ENCODE results near the gene MAPKAPK3.
A peak's percentile ranks its signal among the peaks of the same experiment; 100 is the strongest.

MAPKAPK3 gene

DNA sequence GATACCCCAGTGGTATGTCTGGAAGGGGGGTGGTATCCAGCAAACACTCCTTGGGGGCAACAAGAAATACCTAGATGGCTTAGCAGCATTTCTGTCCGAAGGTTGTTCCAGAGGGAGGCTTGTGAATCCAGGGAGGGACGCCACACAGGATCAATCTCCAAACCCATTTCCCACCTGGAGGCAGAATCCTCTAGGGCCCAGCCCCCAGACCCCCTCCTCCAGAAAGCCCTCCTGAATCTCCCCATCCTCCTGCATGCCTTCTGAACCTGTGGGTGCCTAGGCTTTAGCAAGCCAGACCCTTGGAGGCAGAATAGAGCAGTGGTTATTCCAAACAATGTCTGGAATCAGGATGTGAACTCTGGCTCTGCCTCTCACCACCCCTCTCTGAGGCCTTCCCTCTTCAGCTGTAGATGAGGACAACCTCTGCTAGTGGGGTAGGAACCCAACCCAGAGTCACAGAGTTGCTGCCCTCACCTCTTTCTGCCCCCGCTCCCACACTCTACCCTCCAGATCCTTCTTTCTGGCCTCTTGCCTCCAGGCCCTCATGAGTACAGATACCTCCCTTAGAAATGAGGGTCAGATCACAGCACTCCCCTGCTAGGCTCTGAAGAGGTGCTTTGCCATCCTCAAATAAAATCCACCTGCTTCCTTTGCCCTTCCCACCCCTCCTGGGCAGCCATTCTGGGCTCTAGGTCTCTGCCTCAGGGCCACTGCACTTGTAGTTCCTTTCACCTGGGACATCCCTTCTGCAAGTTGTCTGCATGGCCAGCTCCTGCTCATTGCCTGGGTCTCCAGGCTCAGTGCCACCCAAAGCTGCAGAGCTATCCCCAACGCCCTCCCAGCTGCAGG, 13.5 kb upstream of the MAPKAPK3 start:
- 93% methylated on average over 2 of the region's 4 CpGs for WGBS (ENCODE audit: insufficient coverage)
- ChIA-PET POLR2A (no interaction called here), CTCF (interaction anchor here (1.1 to 40.1 kb wide), 5 partner anchors 9 to 49 kb away, joined by 3 to 799 read pairs (median 81); partner anchors contain the start of genes C3orf18, CISH and HEMK1)
- H3K9me3 ChIP-seq (ENCODE audit: control extremely low read depth in 1 of 5, control insufficient read depth in 4 of 5, insufficient read depth in 2 of 5, low read depth in 1 of 5, low read length in 4 of 5): no peaks in the 10 kb centered on the region
- peaks cover 2 to 66% (median 35%) of the 10 kb centered on the region in 4 experiments for H3K36me3 ChIP-seq (ENCODE audit: control insufficient read depth in 4 of 4, insufficient read depth in 4 of 4, low read length in 3 of 4)
- H3K4me1 ChIP-seq (ENCODE audit: control extremely low read depth in 1 of 4, control insufficient read depth in 4 of 4, insufficient read depth in 4 of 4, low read length in 3 of 4): peaks cover 9 to 100% (median 97%) of the 10 kb centered on the region in 4 experiments
- peak overlapping the region; percentile 29 to 92 for H3K27ac ChIP-seq (ENCODE audit: insufficient read depth in 1 of 2, low read depth in 1 of 2, low read length in 2 of 2, poor library complexity in 1 of 2, severe bottlenecking in 2 of 2)
- no peaks in the 10 kb centered on the region for H3K27me3 ChIP-seq (replicated peaks in 2 of 5; ENCODE audit: control insufficient read depth in 4 of 5, insufficient read depth in 5 of 5, low read length in 4 of 5)
- DNase-seq: no peak
- H3K4me3 ChIP-seq (ENCODE audit: control insufficient read depth in 1 of 7, extremely low read depth in 1 of 7, insufficient read depth in 4 of 7, low read depth in 2 of 7, low read length in 6 of 7): peak overlapping the region in 2 of 7 experiments; percentile 1 to 14

- no peaks in the 10 kb centered on the region for H3K27me3 ChIP-seq (replicated peaks in 2 of 5; ENCODE audit: control insufficient read depth in 4 of 5, insufficient read depth in 5 of 5, low read length in 4 of 5)
- H3K4me1 ChIP-seq (ENCODE audit: control extremely low read depth in 1 of 4, control insufficient read depth in 4 of 4, insufficient read depth in 4 of 4, low read length in 3 of 4): peaks cover 13 to 100% (median 100%) of the 10 kb centered on the region in 4 experiments
- peak overlapping the region in 1 of 7 experiments; percentile 14 for H3K4me3 ChIP-seq (ENCODE audit: control insufficient read depth in 1 of 7, extremely low read depth in 1 of 7, insufficient read depth in 4 of 7, low read depth in 2 of 7, low read length in 6 of 7)
- 90% methylated on average over 5 of the region's 5 CpGs for WGBS (ENCODE audit: insufficient coverage)
- POLR2A ChIA-PET: interaction anchor here (1.1 to 1.2 kb wide), 3 partner anchors 13 to 35 kb away, joined by 3 to 7 read pairs (median 3); partner anchors contain the start of gene HEMK1
- no peak for DNase-seq
- no peaks in the 10 kb centered on the region for H3K9me3 ChIP-seq (ENCODE audit: control extremely low read depth in 1 of 5, control insufficient read depth in 4 of 5, insufficient read depth in 2 of 5, low read depth in 1 of 5, low read length in 4 of 5)
- CTCF ChIA-PET: interaction anchor here (3.3 to 40.1 kb wide), 3 partner anchors 11 to 33 kb away, joined by 20 to 799 read pairs (median 449); partner anchors contain the start of genes C3orf18 and HEMK1
- peaks cover 2 to 72% (median 35%) of the 10 kb centered on the region in 4 experiments for H3K36me3 ChIP-seq (ENCODE audit: control insufficient read depth in 4 of 4, insufficient read depth in 4 of 4, low read length in 3 of 4)
- H3K27ac ChIP-seq (ENCODE audit: insufficient read depth in 1 of 2, low read depth in 1 of 2, low read length in 2 of 2, poor library complexity in 1 of 2, severe bottlenecking in 2 of 2): peak overlapping the region; percentile 17 to 92
Measured at GRCh38 chr3:50604110-50604621, 12.8 kb upstream of the MAPKAPK3 start.

DNA sequence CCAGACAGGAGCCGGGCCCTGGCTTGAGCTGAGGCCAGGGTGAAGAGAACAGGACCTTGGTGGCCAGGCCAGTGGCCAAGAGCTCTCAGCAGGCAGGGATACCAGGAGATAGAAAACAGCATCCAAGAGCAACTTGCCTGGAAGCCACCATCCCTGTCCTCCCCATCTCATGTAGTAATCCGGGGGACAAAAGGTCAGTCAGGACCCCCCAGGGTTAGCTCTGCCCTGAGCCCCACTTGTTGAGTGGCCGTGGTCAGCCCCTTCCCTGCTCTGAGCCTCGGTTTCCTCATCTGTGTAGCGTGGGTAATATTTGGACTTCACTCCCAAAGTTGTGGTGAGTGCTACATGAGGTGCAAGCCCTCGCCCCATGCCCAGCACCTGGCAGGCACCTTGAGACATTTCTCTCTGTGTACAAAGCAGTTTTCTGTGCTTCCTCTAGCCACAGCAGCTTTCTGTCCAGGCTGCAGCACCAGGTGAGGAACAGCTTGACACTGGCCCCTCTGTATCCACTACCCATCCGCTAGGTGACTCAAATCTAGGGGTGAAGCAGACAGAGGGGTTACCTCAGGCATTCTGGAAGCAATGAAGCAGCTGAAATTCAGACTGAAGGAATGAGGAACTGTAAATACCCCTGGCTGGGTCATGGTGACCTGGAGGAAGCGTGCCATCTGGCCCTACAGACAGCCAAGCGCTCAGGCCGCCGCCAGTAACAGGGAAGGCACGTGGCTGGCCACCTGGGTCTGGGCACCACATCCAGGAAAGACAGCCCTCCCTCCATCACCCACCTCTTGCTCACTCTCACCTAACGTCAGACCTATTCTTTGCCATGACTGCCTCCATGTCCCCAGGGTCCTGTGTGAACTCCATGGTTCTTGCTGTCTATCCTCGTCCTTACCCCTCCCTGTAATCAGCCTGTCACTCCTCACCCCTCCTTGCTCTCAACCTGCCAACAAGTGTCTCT, 12.0 kb upstream of the MAPKAPK3 start:
- ChIA-PET POLR2A (interaction anchor here (1.1 to 1.4 kb wide), 5 partner anchors 8 to 780 kb away, joined by 3 to 7 read pairs (median 3); partner anchors contain the start of genes HEMK1 and MANF), CTCF (interaction anchor here (0.9 to 40.1 kb wide), 4 partner anchors 11 to 34 kb away, joined by 4 to 799 read pairs (median 234); partner anchors contain the start of genes C3orf18 and HEMK1)
- Histone ChIP-seq H3K9me3 (ENCODE audit: control extremely low read depth in 1 of 5, control insufficient read depth in 4 of 5, insufficient read depth in 2 of 5, low read depth in 1 of 5, low read length in 4 of 5) (no peaks in the 10 kb centered on the region), H3K36me3 (ENCODE audit: control insufficient read depth in 4 of 4, insufficient read depth in 4 of 4, low read length in 3 of 4) (peaks cover 2 to 80% (median 38%) of the 10 kb centered on the region in 4 experiments), H3K27ac (ENCODE audit: insufficient read depth in 1 of 2, low read depth in 1 of 2, low read length in 2 of 2, poor library complexity in 1 of 2, severe bottlenecking in 2 of 2) (peak overlapping the region; percentile 34 to 92), H3K4me1 (ENCODE audit: control extremely low read depth in 1 of 4, control insufficient read depth in 4 of 4, insufficient read depth in 4 of 4, low read length in 3 of 4) (peaks cover 19 to 100% (median 100%) of the 10 kb centered on the region in 4 experiments), H3K4me3 (ENCODE audit: control insufficient read depth in 1 of 7, extremely low read depth in 1 of 7, insufficient read depth in 4 of 7, low read depth in 2 of 7, low read length in 6 of 7) (peak overlapping the region in 2 of 7 experiments; percentile 23 to 44), H3K27me3 (replicated peaks in 2 of 5; ENCODE audit: control insufficient read depth in 4 of 5, insufficient read depth in 5 of 5, low read length in 4 of 5) (no peaks in the 10 kb centered on the region)
- WGBS (ENCODE audit: insufficient coverage): 65% methylated on average over 8 of the region's 14 CpGs
- DNase-seq: peak in 2 of 3 donors; percentile 83 to 87

DNA sequence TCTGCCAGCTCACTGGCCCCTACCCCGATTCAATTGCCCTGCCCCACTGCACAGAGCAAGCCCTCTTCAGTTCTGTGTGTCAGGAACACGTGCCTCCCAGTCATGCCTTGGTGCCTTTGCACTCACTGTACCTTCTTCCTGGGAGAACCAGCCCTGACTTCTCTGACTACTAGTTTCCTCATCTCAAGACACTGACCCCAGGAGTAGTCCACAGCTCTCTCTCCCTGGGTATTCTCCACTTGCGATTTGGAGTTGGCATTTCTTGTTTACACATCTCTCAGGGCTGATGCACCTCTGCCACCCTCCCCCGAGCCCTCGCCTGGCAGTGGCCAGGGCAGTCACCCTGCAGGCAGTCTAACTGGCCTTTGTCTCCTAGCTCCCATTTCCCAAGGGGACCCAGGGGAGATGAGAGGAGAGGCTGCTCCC, 11.0 kb upstream of the MAPKAPK3 start:
- H3K36me3 ChIP-seq (ENCODE audit: control insufficient read depth in 4 of 4, insufficient read depth in 4 of 4, low read length in 3 of 4): peaks cover 2 to 90% (median 38%) of the 10 kb centered on the region in 4 experiments
- POLR2A ChIA-PET: interaction anchor here (1.1 to 1.4 kb wide), 2 partner anchors 9 to 779 kb away, joined by 3 to 6 read pairs; partner anchors contain the start of gene MANF
- peak overlapping the region; percentile 34 to 92 for H3K27ac ChIP-seq (ENCODE audit: insufficient read depth in 1 of 2, low read depth in 1 of 2, low read length in 2 of 2, poor library complexity in 1 of 2, severe bottlenecking in 2 of 2)

DNA sequence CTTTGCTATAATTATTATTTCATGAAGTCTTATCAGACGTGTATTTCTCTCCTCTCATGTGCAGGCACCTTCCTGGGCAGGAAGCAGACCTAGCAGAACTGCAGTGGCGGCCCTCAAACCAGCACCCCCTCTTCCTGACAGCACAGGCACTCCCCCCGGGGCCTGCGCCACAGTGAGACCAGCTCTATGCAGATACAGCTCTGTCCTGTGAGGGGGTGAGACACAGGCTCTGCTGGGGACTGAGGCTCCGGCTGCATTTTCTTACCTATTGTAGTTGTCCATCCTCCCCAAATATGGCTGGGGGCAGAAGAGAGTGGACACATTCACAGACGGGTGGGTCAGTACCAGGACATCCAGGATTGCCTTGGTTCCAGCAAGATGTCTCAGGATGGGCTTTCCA, 10.4 kb upstream of the MAPKAPK3 start:
- POLR2A ChIA-PET: interaction anchor here (1.1 to 1.4 kb wide), 2 partner anchors 10 to 779 kb away, joined by 3 to 6 read pairs; partner anchors contain the start of gene MANF
- Histone ChIP-seq H3K4me1 (ENCODE audit: control extremely low read depth in 1 of 4, control insufficient read depth in 4 of 4, insufficient read depth in 4 of 4, low read length in 3 of 4) (peaks cover 26 to 98% (median 95%) of the 10 kb centered on the region in 4 experiments), H3K4me3 (ENCODE audit: control insufficient read depth in 1 of 7, extremely low read depth in 1 of 7, insufficient read depth in 4 of 7, low read depth in 2 of 7, low read length in 6 of 7) (peak overlapping the region in 5 of 7 experiments; percentile 8 to 90 (median 48)), H3K9me3 (ENCODE audit: control extremely low read depth in 1 of 5, control insufficient read depth in 4 of 5, insufficient read depth in 2 of 5, low read depth in 1 of 5, low read length in 4 of 5) (no peaks in the 10 kb centered on the region), H3K27me3 (replicated peaks in 2 of 5; ENCODE audit: control insufficient read depth in 4 of 5, insufficient read depth in 5 of 5, low read length in 4 of 5) (no peaks in the 10 kb centered on the region), H3K36me3 (ENCODE audit: control insufficient read depth in 4 of 4, insufficient read depth in 4 of 4, low read length in 3 of 4) (peaks cover 2 to 90% (median 38%) of the 10 kb centered on the region in 4 experiments), H3K27ac (ENCODE audit: insufficient read depth in 1 of 2, low read depth in 1 of 2, low read length in 2 of 2, poor library complexity in 1 of 2, severe bottlenecking in 2 of 2) (peak overlapping the region; percentile 59 to 92)
- CTCF ChIA-PET: interaction anchor here (2.1 to 40.1 kb wide), 4 partner anchors 9 to 35 kb away, joined by 7 to 799 read pairs (median 234); partner anchors contain the start of genes C3orf18 and HEMK1
- WGBS (ENCODE audit: insufficient coverage): 2% methylated on average over 6 of the region's 6 CpGs
- DNase-seq: peak in 2 of 3 donors; percentile 53 to 60

More for the DNA sequence above, 11.0 kb upstream of the MAPKAPK3 start:
- Histone ChIP-seq H3K4me1 (ENCODE audit: control extremely low read depth in 1 of 4, control insufficient read depth in 4 of 4, insufficient read depth in 4 of 4, low read length in 3 of 4) (peaks cover 26 to 100% (median 100%) of the 10 kb centered on the region in 4 experiments), H3K4me3 (ENCODE audit: control insufficient read depth in 1 of 7, extremely low read depth in 1 of 7, insufficient read depth in 4 of 7, low read depth in 2 of 7, low read length in 6 of 7) (peak overlapping the region in 4 of 7 experiments; percentile 1 to 90 (median 55)), H3K9me3 (ENCODE audit: control extremely low read depth in 1 of 5, control insufficient read depth in 4 of 5, insufficient read depth in 2 of 5, low read depth in 1 of 5, low read length in 4 of 5) (no peaks in the 10 kb centered on the region), H3K27me3 (replicated peaks in 2 of 5; ENCODE audit: control insufficient read depth in 4 of 5, insufficient read depth in 5 of 5, low read length in 4 of 5) (no peaks in the 10 kb centered on the region)
- CTCF ChIA-PET: interaction anchor here (2.1 to 40.1 kb wide), 4 partner anchors 9 to 35 kb away, joined by 7 to 799 read pairs (median 234); partner anchors contain the start of genes C3orf18 and HEMK1
- DNase-seq: no peak
- 75% methylated on average over 5 of the region's 5 CpGs for WGBS (ENCODE audit: insufficient coverage)

Data from common myeloid progenitor, CD34-positive (primary cell).